IPS DF 6.9 (cell line): Measurements from ENCODE around the gene GRK5.
"Not testable (repeated sequence)": the region's sequence is repeated elsewhere in the genome, so short reads cannot be mapped to it uniquely, and the experiment has no call there.

Source experiments
- DNase-seq: peaks from one replicate; pipeline ENCODE4 v3.0.0-alpha.2; 2013; ENCODE audit warnings: low read depth, low spot score
- H3K27ac ChIP-seq: one replicate; pipeline ENCODE4 v1.5.1; 2013; ENCODE audit warnings: low read length, control low read depth
- H3K27me3 ChIP-seq: 2 replicates; pipeline ENCODE4 v1.6.1; 2013; ENCODE audit warnings: mild to moderate bottlenecking, low read length; ENCODE audit not compliant: control insufficient read depth, insufficient read depth
- H3K36me3 ChIP-seq: 2 replicates; pipeline ENCODE4 v1.6.1; 2013; ENCODE audit warnings: low read length; ENCODE audit not compliant: control insufficient read depth, insufficient read depth
- H3K4me1 ChIP-seq: 2 replicates; pipeline ENCODE4 v1.6.1; 2013; ENCODE audit warnings: low read length; ENCODE audit not compliant: control insufficient read depth, insufficient read depth
- H3K4me3 ChIP-seq: 2 replicates; pipeline ENCODE4 v1.5.1; 2013; ENCODE audit warnings: mild to moderate bottlenecking, low read length
- H3K9me3 ChIP-seq: 2 replicates; pipeline ENCODE4 v1.6.1; 2013; ENCODE audit warnings: low read length, inconsistent platforms; ENCODE audit not compliant: control insufficient read depth, insufficient read depth
- WGBS: extraction: QIAGEN DNeasy Blood & Tissue Kit; methylation state at CpG from one replicate; pipeline ENCODE4 v1.1.7; 2013; ENCODE audit warnings: mixed read lengths, missing lambda C conversion rate; ENCODE audit not compliant: insufficient read length, insufficient coverage; 5-methylcytosine and 5-hydroxymethylcytosine counted together

Gene GRK5

GRCh38 chr10:119457966-119458766 is 250.8 kb downstream of the GRK5 start:
- no CpG with 5 or more reads among the region's 28 CpGs for WGBS
- no peak overlapping the region for H3K4me3 ChIP-seq
- H3K36me3 ChIP-seq = no peaks in the 10 kb centered on the region
- H3K27me3 ChIP-seq = no peaks in the 10 kb centered on the region
- H3K4me1 ChIP-seq = peaks cover 3% of the 10 kb centered on the region; the same call in 1 of the 2 replicates
- no peaks in the 10 kb centered on the region for H3K9me3 ChIP-seq
- H3K27ac ChIP-seq = no peak overlapping the region
- no peak for DNase-seq

- Histone ChIP-seq H3K4me1 (peaks cover 1% of the 10 kb centered on the region; the same call in 1 of the 2 replicates), H3K27me3 (no peaks in the 10 kb centered on the region), H3K4me3 (no peak overlapping the region), H3K27ac (no peak overlapping the region), H3K36me3 (no peaks in the 10 kb centered on the region), H3K9me3 (no peaks in the 10 kb centered on the region)
- DNase-seq = no peak
- no CpG with 5 or more reads among the region's 17 CpGs for WGBS
Observed at GRCh38 chr10:119459681-119460340, 252.4 kb downstream of the GRK5 start.

- Histone ChIP-seq H3K4me1 (peaks cover 1% of the 10 kb centered on the region; the same call in 1 of the 2 replicates), H3K27ac (no peak overlapping the region), H3K4me3 (no peak overlapping the region), H3K9me3 (no peaks in the 10 kb centered on the region), H3K36me3 (no peaks in the 10 kb centered on the region), H3K27me3 (no peaks in the 10 kb centered on the region)
- DNase-seq = no peak
- WGBS = no CpG with 5 or more reads among the region's 11 CpGs
Observed at GRCh38 chr10:119460369-119461195, 253.2 kb downstream of the GRK5 start.

GRCh38 chr10:119461380-119461779 is 254.0 kb downstream of the GRK5 start:
- H3K27ac ChIP-seq = no peak overlapping the region
- no peak overlapping the region for H3K4me3 ChIP-seq
- H3K4me1 ChIP-seq = peaks cover 1% of the 10 kb centered on the region; the same call in 1 of the 2 replicates
- no peaks in the 10 kb centered on the region for H3K9me3 ChIP-seq
- H3K27me3 ChIP-seq = no peaks in the 10 kb centered on the region
- WGBS = no CpG with 5 or more reads among the region's 3 CpGs
- no peak for DNase-seq
- H3K36me3 ChIP-seq = no peaks in the 10 kb centered on the region

- H3K27me3 ChIP-seq = no peaks in the 10 kb centered on the region
- H3K9me3 ChIP-seq = no peaks in the 10 kb centered on the region
- 0 out of 2 replicates have a peak, but pooled peaks cover 1% of the 10 kb centered on the region for H3K4me1 ChIP-seq
- no peak overlapping the region for H3K27ac ChIP-seq
- H3K4me3 ChIP-seq = no peak overlapping the region
- no CpG with 5 or more reads among the region's 2 CpGs for WGBS
- H3K36me3 ChIP-seq = no peaks in the 10 kb centered on the region
- no peak for DNase-seq
Observed at GRCh38 chr10:119461923-119462322, 254.6 kb downstream of the GRK5 start.

GRCh38 chr10:119462773-119463172 is 255.4 kb downstream of the GRK5 start:
- no peak overlapping the region for H3K27ac ChIP-seq
- H3K4me1 ChIP-seq = 0 out of 2 replicates have a peak, but pooled peaks cover 1% of the 10 kb centered on the region
- no CpG with 5 or more reads among the region's 4 CpGs for WGBS
- no peak for DNase-seq
- no peaks in the 10 kb centered on the region for H3K9me3 ChIP-seq
- H3K4me3 ChIP-seq = no peak overlapping the region
- H3K36me3 ChIP-seq = no peaks in the 10 kb centered on the region
- H3K27me3 ChIP-seq = no peaks in the 10 kb centered on the region

- not testable (repeated sequence) for H3K4me3 ChIP-seq, H3K36me3 ChIP-seq, H3K27me3 ChIP-seq, DNase-seq, H3K4me1 ChIP-seq, H3K9me3 ChIP-seq, H3K27ac ChIP-seq
- WGBS = no CpG with 5 or more reads among the region's 2 CpGs
Observed at GRCh38 chr10:119463195-119463594, 255.8 kb downstream of the GRK5 start.

- no peaks in the 10 kb centered on the region for H3K27me3 ChIP-seq
- no peaks in the 10 kb centered on the region for H3K4me1 ChIP-seq
- no peak for DNase-seq
- WGBS = 100% methylated on average over 4 of the region's 4 CpGs
- no peaks in the 10 kb centered on the region; the same call in 1 of the 2 replicates for H3K36me3 ChIP-seq
- H3K9me3 ChIP-seq = no peaks in the 10 kb centered on the region
- no peak overlapping the region for H3K27ac ChIP-seq
- H3K4me3 ChIP-seq = no peak overlapping the region
Observed at GRCh38 chr10:119465085-119465484, 257.7 kb downstream of the GRK5 start.

- no peaks in the 10 kb centered on the region; the same call in 1 of the 2 replicates for H3K36me3 ChIP-seq
- no peaks in the 10 kb centered on the region for H3K4me1 ChIP-seq
- H3K9me3 ChIP-seq = no peaks in the 10 kb centered on the region
- H3K27me3 ChIP-seq = no peaks in the 10 kb centered on the region
- no peak for DNase-seq
- WGBS = no CpG with 5 or more reads among the region's 10 CpGs
- H3K27ac ChIP-seq = no peak overlapping the region
- no peak overlapping the region for H3K4me3 ChIP-seq
Observed at GRCh38 chr10:119466076-119466475, 258.7 kb downstream of the GRK5 start.

GRCh38 chr10:119466655-119467054 is 259.3 kb downstream of the GRK5 start:
- Histone ChIP-seq H3K36me3 (no peaks in the 10 kb centered on the region; the same call in 1 of the 2 replicates), H3K27ac (no peak overlapping the region), H3K9me3 (no peaks in the 10 kb centered on the region), H3K4me3 (no peak overlapping the region), H3K4me1 (no peaks in the 10 kb centered on the region), H3K27me3 (no peaks in the 10 kb centered on the region)
- no peak for DNase-seq
- no CpG with 5 or more reads among the region's 7 CpGs for WGBS
